ENCODE data around the gene BRI3BP.

DNA sequence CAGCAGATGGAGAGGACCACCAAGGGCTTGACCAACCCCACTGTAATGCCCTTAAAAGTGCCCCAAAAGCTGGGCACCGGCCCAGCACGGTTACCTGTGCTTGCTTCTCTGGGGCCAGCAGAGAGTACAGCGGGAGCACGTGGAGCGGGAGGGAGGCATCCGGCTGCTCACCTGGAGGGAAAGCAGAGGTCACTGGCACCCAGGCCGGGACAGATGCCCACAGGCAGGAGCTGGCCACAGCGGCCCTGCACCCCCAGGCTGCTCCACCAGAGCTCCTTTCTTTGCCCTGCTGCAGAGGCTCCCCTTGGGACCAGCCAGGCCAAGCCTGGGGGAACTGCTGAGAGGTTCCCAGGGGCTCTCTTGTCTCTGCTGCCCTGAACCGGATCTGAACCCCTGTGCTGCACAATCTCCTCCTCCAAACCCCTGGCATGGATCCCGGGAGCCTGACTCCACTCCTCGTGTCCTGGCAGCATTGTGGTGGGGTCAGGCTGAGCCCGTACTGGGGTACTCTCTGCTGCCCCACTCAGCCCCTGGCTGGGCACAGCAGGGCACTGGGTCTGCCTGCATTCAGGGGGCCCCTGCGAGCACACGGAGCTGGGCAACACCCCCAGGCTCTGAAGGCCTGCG lies 28.5 kb upstream of the BRI3BP start:
- TF ChIP-seq, protein P1, sequence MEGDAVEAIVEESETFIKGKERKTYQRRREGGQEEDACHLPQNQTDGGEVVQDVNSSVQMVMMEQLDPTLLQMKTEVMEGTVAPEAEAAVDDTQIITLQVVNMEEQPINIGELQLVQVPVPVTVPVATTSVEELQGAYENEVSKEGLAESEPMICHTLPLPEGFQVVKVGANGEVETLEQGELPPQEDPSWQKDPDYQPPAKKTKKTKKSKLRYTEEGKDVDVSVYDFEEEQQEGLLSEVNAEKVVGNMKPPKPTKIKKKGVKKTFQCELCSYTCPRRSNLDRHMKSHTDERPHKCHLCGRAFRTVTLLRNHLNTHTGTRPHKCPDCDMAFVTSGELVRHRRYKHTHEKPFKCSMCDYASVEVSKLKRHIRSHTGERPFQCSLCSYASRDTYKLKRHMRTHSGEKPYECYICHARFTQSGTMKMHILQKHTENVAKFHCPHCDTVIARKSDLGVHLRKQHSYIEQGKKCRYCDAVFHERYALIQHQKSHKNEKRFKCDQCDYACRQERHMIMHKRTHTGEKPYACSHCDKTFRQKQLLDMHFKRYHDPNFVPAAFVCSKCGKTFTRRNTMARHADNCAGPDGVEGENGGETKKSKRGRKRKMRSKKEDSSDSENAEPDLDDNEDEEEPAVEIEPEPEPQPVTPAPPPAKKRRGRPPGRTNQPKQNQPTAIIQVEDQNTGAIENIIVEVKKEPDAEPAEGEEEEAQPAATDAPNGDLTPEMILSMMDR (conservative IDR thresholded peaks at IDR 0.05), result no peak
- TF ChIP-seq ZFX (IDR thresholded peaks at IDR 0.05), result no peak
